IMR-90 (cell line): ENCODE measurements around the gene USP9X. TPM values are rescaled to one million over a fixed set of nuclear protein-coding genes. Genes with fewer than 3 reads are reported as not detected.

ENCODE experiments used
- ATAC-seq: fragments of 200-7000 bp; cut with Tn5 transposase; 2 replicates; pipeline ENCODE4 v1.9.1; 2020; ENCODE audit warnings: low read depth, mild to moderate bottlenecking, moderate library complexity
- BruUV-seq: library from RNA; stranded (reverse); fragments of 400-500 nt; replicated peaks from 2 replicates; lab custom pipeline; 2021; lab: Mats Ljungman, UMichigan
- CTCF ChIA-PET: fragments of 300-600 bp; formaldehyde crosslinking; extraction: SDS; loops from one replicate; lab custom pipeline; 2021; ENCODE audit warnings: antibody characterized with exemption; lab: Yijun Ruan, JAX
- POLR2A ChIA-PET: fragments of 300-600 bp; sonication (Branson Sonifier 250); formaldehyde crosslinking; loops from one replicate; lab custom pipeline; 2022; ENCODE audit warnings: antibody characterized with exemption; ENCODE audit not compliant: unreplicated experiment; lab: Charles Lee
- DNase-seq: peaks from one replicate; pipeline ENCODE4 v3.0.0; 2013
- H2AFZ ChIP-seq: replicated peaks from 2 replicates; pipeline ENCODE3; 2013; ENCODE audit warnings: low read length, mild to moderate bottlenecking; ENCODE audit not compliant: poor library complexity
- H2AK5ac ChIP-seq: 2 replicates; pipeline ENCODE4 v1.6.1; 2013; ENCODE audit warnings: low read depth, low read length, inconsistent platforms
- H2AK9ac ChIP-seq: replicated peaks from 2 replicates; pipeline ENCODE3; 2013; ENCODE audit warnings: mild to moderate bottlenecking, low read depth, low read length, moderate library complexity; ENCODE audit not compliant: poor library complexity
- H2BK120ac ChIP-seq: 2 replicates; pipeline ENCODE4 v1.6.1; 2013; ENCODE audit warnings: low read depth, low read length, inconsistent platforms
- H2BK15ac ChIP-seq: 3 replicates; pipeline ENCODE4 v1.6.1; 2013; ENCODE audit warnings: low read depth, low read length, inconsistent platforms
- H2BK20ac ChIP-seq: 2 replicates; pipeline ENCODE4 v1.6.1; 2013; ENCODE audit warnings: low read depth, mild to moderate bottlenecking, inconsistent platforms, low read length, moderate library complexity
- H2BK5ac ChIP-seq: 2 replicates; pipeline ENCODE4 v1.6.1; 2013; ENCODE audit warnings: mild to moderate bottlenecking, low read depth, low read length, inconsistent platforms; ENCODE audit not compliant: poor library complexity, severe bottlenecking
- H3K14ac ChIP-seq: replicated peaks from 2 replicates; pipeline ENCODE4 v1.6.1; 2013; ENCODE audit warnings: low read depth, low read length, inconsistent platforms
- H3K18ac ChIP-seq: 2 replicates; pipeline ENCODE4 v1.6.1; 2013; ENCODE audit warnings: low read depth, low read length, control low read depth
- H3K23ac ChIP-seq: 2 replicates; pipeline ENCODE4 v1.6.1; 2013; ENCODE audit warnings: low read depth, low read length, inconsistent platforms
- H3K27ac ChIP-seq: 2 replicates; pipeline ENCODE4 v1.5.1; 2013; ENCODE audit warnings: mild to moderate bottlenecking, control low read depth, low read length; ENCODE audit not compliant: insufficient read depth
- H3K27me3 ChIP-seq: 2 replicates; pipeline ENCODE4 v1.6.1; 2013; ENCODE audit warnings: low read length; ENCODE audit not compliant: control insufficient read depth, insufficient read depth
- H3K36me3 ChIP-seq: 2 replicates; pipeline ENCODE4 v1.6.1; 2013; ENCODE audit warnings: low read length, mixed read lengths; ENCODE audit not compliant: control insufficient read depth, insufficient read depth
- H3K4ac ChIP-seq: 2 replicates; pipeline ENCODE4 v1.6.1; 2013; ENCODE audit warnings: low read depth, low read length, inconsistent platforms
- H3K4me1 ChIP-seq: 2 replicates; pipeline ENCODE4 v1.6.1; 2013; ENCODE audit warnings: low read length, mixed read lengths; ENCODE audit not compliant: control insufficient read depth, insufficient read depth
- H3K4me2 ChIP-seq: 2 replicates; pipeline ENCODE4 v1.6.1; 2013; ENCODE audit warnings: low read depth, mild to moderate bottlenecking, control low read depth, low read length, moderate library complexity
- H3K4me3 ChIP-seq: 2 replicates; pipeline ENCODE4 v1.5.1; 2013; ENCODE audit warnings: low read depth, mild to moderate bottlenecking, control low read depth, low read length, moderate library complexity; ENCODE audit not compliant: insufficient read depth
- H3K56ac ChIP-seq: 2 replicates; pipeline ENCODE4 v1.6.1; 2013; ENCODE audit warnings: low read length, inconsistent platforms; ENCODE audit not compliant: insufficient read depth; ENCODE audit errors: extremely low read depth
- H3K79me1 ChIP-seq, 2 experiments: 2 replicates each; pipeline ENCODE4 v1.6.1; 2013; ENCODE audit warnings: low read length in 2 of 2, inconsistent platforms in 1 of 2, low read depth in 1 of 2
- H3K9ac ChIP-seq: 2 replicates; pipeline ENCODE4 v1.6.1; 2013; ENCODE audit warnings: low read depth, low read length, control low read depth
- H3K9me1 ChIP-seq: 2 replicates; pipeline ENCODE4 v1.6.1; 2013; ENCODE audit warnings: low read length, inconsistent platforms; ENCODE audit not compliant: insufficient read depth
- H3K9me3 ChIP-seq: 2 replicates; pipeline ENCODE4 v1.6.1; 2013; ENCODE audit warnings: low read length; ENCODE audit not compliant: control insufficient read depth, insufficient read depth
- H4K20me1 ChIP-seq: 2 replicates; pipeline ENCODE4 v1.6.1; 2013; ENCODE audit warnings: low read length, inconsistent platforms; ENCODE audit not compliant: insufficient read depth
- H4K5ac ChIP-seq: 2 replicates; pipeline ENCODE4 v1.6.1; 2013; ENCODE audit warnings: mild to moderate bottlenecking, low read depth, low read length, control low read depth
- H4K8ac ChIP-seq, 2 experiments: 2 replicates each; pipeline ENCODE4 v1.6.1; 2013; ENCODE audit warnings: low read depth in 2 of 2, low read length in 2 of 2, control low read depth in 1 of 2, inconsistent platforms in 1 of 2
- H4K91ac ChIP-seq: 2 replicates; pipeline ENCODE4 v1.6.1; 2013; ENCODE audit warnings: low read depth, low read length, inconsistent platforms; ENCODE audit not compliant: insufficient read depth
- CHD1 ChIP-seq: IDR thresholded peaks from 2 replicates; pipeline ENCODE4 v1.6.1; 2012; ENCODE audit warnings: low read depth, low read length, improper control_type of control experiment
- CTCF ChIP-seq: conservative IDR thresholded peaks from 2 replicates; pipeline ENCODE4 v1.5.1; 2012; ENCODE audit warnings: mild to moderate bottlenecking, low read depth, low read length, improper control_type of control experiment
- MAFK ChIP-seq: IDR thresholded peaks from 2 replicates; pipeline ENCODE4 v1.6.1; 2012; ENCODE audit warnings: low read depth, low read length, improper control_type of control experiment
- MAZ ChIP-seq: IDR thresholded peaks from 2 replicates; pipeline ENCODE4 v1.6.1; 2012; ENCODE audit warnings: low read depth, mild to moderate bottlenecking, low read length, improper control_type of control experiment, moderate library complexity, borderline replicate concordance
- NFE2L2 ChIP-seq: fragments of 150-350 bp; IDR thresholded peaks from 2 replicates; pipeline ENCODE4 v1.6.1; 2016; ENCODE audit warnings: low read depth, mild to moderate bottlenecking, low read length
- RAD21 ChIP-seq: IDR thresholded peaks from 2 replicates; pipeline ENCODE4 v1.6.1; 2012; ENCODE audit warnings: low read length, improper control_type of control experiment
- RCOR1 ChIP-seq: IDR thresholded peaks from 2 replicates; pipeline ENCODE4 v1.6.1; 2012; ENCODE audit warnings: mild to moderate bottlenecking, low read length, improper control_type of control experiment; ENCODE audit not compliant: insufficient replicate concordance
- SMC3 ChIP-seq: fragments of 150-350 bp; IDR thresholded peaks from 2 replicates; pipeline ENCODE4 v1.6.1; 2016; ENCODE audit warnings: low read depth, mild to moderate bottlenecking, antibody characterized with exemption, low read length, moderate library complexity
- USF2 ChIP-seq: fragments of 150-350 bp; IDR thresholded peaks from 2 replicates; pipeline ENCODE4 v1.6.1; 2017; ENCODE audit warnings: mild to moderate bottlenecking, antibody characterized with exemption, low read length, low read depth
- WGBS, 2 experiments: methylation state at CpG; one replicate each; pipeline versions ENCODE4 v1.1.5 to v1.1.7; 2013; ENCODE audit warnings: missing lambda C conversion rate in 2 of 2; ENCODE audit not compliant: insufficient read length in 1 of 2; ENCODE audit errors: extremely low coverage in 2 of 2; 5-methylcytosine and 5-hydroxymethylcytosine counted together
- dilution Hi-C: fragments of 300-500 bp; cut with HindIII; formaldehyde crosslinking; loops from one replicate; pipeline ENCODE4 v1.14.3; 2018; ENCODE audit warnings: low sequenced_read_pairs; ENCODE audit not compliant: unreplicated experiment
- in situ Hi-C: fragments of 300-500 bp; cut with MboI; formaldehyde crosslinking; loops from 3 replicates; pipeline ENCODE4 v1.14.3; 2019; ENCODE audit warnings: low sequenced_read_pairs, inconsistent platforms, mixed read lengths
- intact Hi-C: fragments of 100-400 bp; cut with micrococcal nuclease; formaldehyde crosslinking; loops from 2 replicates; pipeline ENCODE4 v1.10.0; 2022
- polyA plus RNA-seq, 3 experiments: library from polyadenylated mRNA; depleted of rRNA; stranded (reverse); fragments of >200 nt; gene quantifications; 2 replicates each; pipeline ENCODE4 v1.2.3, GENCODE V29; 2012; ENCODE audit warnings: low replicate concordance in 1 of 3
- total RNA-seq: library from RNA; depleted of rRNA; stranded (reverse); fragments of >200 nt; gene quantifications from 2 replicates; pipeline ENCODE4 v1.2.3, GENCODE V29; 2012
- TF ChIP-seq, protein P1 (sequence below): fragments of 150-350 bp; IDR thresholded peaks from 2 replicates; pipeline ENCODE4 v1.6.1; 2016; ENCODE audit warnings: low read depth, mild to moderate bottlenecking, low read length, moderate library complexity, borderline replicate concordance

The USP9X gene
- total and polyA plus RNA-seq, 2 of the 4 experiments (the other 2 are of a cell fraction) = 17.5 to 104 TPM

GRCh38 chrX:41064018-41064417 lies 21.2 kb upstream of the USP9X start:
- H3K79me1 ChIP-seq = no peaks in the 10 kb centered on the region
- H3K9ac ChIP-seq = no peak overlapping the region
- no peak for TF ChIP-seq CHD1
- no peak for TF ChIP-seq USF2
- TF ChIP-seq CTCF = no peak
- TF ChIP-seq RAD21 = no peak
- no peak for TF ChIP-seq MAZ
- TF ChIP-seq SMC3 = no peak
- TF ChIP-seq RCOR1 = no peak
- TF ChIP-seq, protein P1, sequence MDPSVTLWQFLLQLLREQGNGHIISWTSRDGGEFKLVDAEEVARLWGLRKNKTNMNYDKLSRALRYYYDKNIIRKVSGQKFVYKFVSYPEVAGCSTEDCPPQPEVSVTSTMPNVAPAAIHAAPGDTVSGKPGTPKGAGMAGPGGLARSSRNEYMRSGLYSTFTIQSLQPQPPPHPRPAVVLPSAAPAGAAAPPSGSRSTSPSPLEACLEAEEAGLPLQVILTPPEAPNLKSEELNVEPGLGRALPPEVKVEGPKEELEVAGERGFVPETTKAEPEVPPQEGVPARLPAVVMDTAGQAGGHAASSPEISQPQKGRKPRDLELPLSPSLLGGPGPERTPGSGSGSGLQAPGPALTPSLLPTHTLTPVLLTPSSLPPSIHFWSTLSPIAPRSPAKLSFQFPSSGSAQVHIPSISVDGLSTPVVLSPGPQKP = no peak
- no peak for TF ChIP-seq NFE2L2
- TF ChIP-seq MAFK = no peak
- no peak overlapping the region for H3K4ac ChIP-seq
- H4K20me1 ChIP-seq = no peaks in the 10 kb centered on the region
- no peak overlapping the region for H2BK20ac ChIP-seq
- in situ Hi-C loops = no loop called here
- H3K4me1 ChIP-seq = no peaks in the 10 kb centered on the region
- H2AFZ ChIP-seq = no peak overlapping the region
- H3K56ac ChIP-seq = no peak overlapping the region
- intact Hi-C loops = no loop called here
- H3K36me3 ChIP-seq = no peaks in the 10 kb centered on the region
- H3K4me2 ChIP-seq = peak overlapping the region; percentile 1; the same call in 1 of the 2 replicates
- H3K9me3 ChIP-seq = no peaks in the 10 kb centered on the region
- no peak overlapping the region for H3K14ac ChIP-seq
- peak overlapping the region; percentile 61; the same call in 1 of the 2 replicates for H2BK120ac ChIP-seq
- no peak overlapping the region for H2AK9ac ChIP-seq
- ATAC-seq (peak; percentile 53), DNase-seq (peak; percentile 55)
- H3K27ac ChIP-seq = no peak overlapping the region
- no peaks in the 10 kb centered on the region for H3K9me1 ChIP-seq
- peaks cover 13% of the 10 kb centered on the region for H3K27me3 ChIP-seq
- ChIA-PET POLR2A (no interaction called here), CTCF (no interaction called here)
- peak overlapping the region; percentile 53 for H2BK5ac ChIP-seq
- no peak overlapping the region for H4K91ac ChIP-seq
- no TSS peak for BruUV-seq
- dilution Hi-C loops = no loop called here
- H3K4me3 ChIP-seq = no peak overlapping the region
- H4K8ac ChIP-seq = peak overlapping the region in 1 of 2 experiments; percentile 75; a peak in 2 of 4 replicates
- no peak overlapping the region for H3K23ac ChIP-seq
- no peak overlapping the region for H2BK15ac ChIP-seq
- no peak overlapping the region for H3K18ac ChIP-seq
- H2AK5ac ChIP-seq = no peak overlapping the region
- no CpG with 5 or more reads among the region's 5 CpGs for WGBS, 2 experiments
- no peak overlapping the region for H4K5ac ChIP-seq
